ENCODE data around the gene SP6. TPM values are rescaled to one million over a fixed set of nuclear protein-coding genes. Genes with fewer than 3 reads are reported as not detected.

SP6 gene
- total and polyA plus RNA-seq, 3 donors from 2014 or later: 0.31 to 0.79 (median 0.43) TPM

- no peaks in the 10 kb centered on the region for H3K9me3 ChIP-seq
- H3K4me1 ChIP-seq: peaks cover 14% of the 10 kb centered on the region
- no peaks in the 10 kb centered on the region for H3K27me3 ChIP-seq
- no peak overlapping the region for H3K4me3 ChIP-seq
- TF ChIP-seq, protein P1, sequence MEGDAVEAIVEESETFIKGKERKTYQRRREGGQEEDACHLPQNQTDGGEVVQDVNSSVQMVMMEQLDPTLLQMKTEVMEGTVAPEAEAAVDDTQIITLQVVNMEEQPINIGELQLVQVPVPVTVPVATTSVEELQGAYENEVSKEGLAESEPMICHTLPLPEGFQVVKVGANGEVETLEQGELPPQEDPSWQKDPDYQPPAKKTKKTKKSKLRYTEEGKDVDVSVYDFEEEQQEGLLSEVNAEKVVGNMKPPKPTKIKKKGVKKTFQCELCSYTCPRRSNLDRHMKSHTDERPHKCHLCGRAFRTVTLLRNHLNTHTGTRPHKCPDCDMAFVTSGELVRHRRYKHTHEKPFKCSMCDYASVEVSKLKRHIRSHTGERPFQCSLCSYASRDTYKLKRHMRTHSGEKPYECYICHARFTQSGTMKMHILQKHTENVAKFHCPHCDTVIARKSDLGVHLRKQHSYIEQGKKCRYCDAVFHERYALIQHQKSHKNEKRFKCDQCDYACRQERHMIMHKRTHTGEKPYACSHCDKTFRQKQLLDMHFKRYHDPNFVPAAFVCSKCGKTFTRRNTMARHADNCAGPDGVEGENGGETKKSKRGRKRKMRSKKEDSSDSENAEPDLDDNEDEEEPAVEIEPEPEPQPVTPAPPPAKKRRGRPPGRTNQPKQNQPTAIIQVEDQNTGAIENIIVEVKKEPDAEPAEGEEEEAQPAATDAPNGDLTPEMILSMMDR (IDR thresholded peaks at IDR 0.05): peak in 2 of 3 experiments; percentile 23 to 25
- TF ChIP-seq POLR2A (IDR thresholded peaks at IDR 0.05): no peak
- WGBS, 2 donors: 67 to 85% methylated on average over 4 of the region's 4 CpGs
- no peak for DNase-seq
- no peak overlapping the region for H3K27ac ChIP-seq
- H3K36me3 ChIP-seq (ENCODE audit: low read depth, missing control alignments): no peaks in the 10 kb centered on the region
- intact Hi-C loops (cut with DNase I; ENCODE audit: low total_unique reads): loop anchor here (5.0 kb wide), 1 partner anchor 42 kb away; no protein-coding TSS in a partner anchor
These were observed 5.9 kb downstream of the SP6 start for GRCh38 chr17:47844814-47845715.

GRCh38 chr17:47844227-47844626 is 6.7 kb downstream of the SP6 start:
- no peak for DNase-seq
- Histone ChIP-seq H3K4me1 (peaks cover 18% of the 10 kb centered on the region), H3K9me3 (no peaks in the 10 kb centered on the region), H3K27me3 (no peaks in the 10 kb centered on the region), H3K36me3 (ENCODE audit: low read depth, missing control alignments) (no peaks in the 10 kb centered on the region), H3K27ac (no peak overlapping the region), H3K4me3 (no peak overlapping the region)
- intact Hi-C loops (cut with DNase I; ENCODE audit: low total_unique reads): loop anchor here (5.0 kb wide), 1 partner anchor 43 kb away; no protein-coding TSS in a partner anchor
- no peak for TF ChIP-seq POLR2A (IDR thresholded peaks at IDR 0.05)
- TF ChIP-seq, protein P1 (IDR thresholded peaks at IDR 0.05): no peak
- WGBS, 2 donors: 65 to 76% methylated on average over 5 of the region's 5 CpGs

DNA sequence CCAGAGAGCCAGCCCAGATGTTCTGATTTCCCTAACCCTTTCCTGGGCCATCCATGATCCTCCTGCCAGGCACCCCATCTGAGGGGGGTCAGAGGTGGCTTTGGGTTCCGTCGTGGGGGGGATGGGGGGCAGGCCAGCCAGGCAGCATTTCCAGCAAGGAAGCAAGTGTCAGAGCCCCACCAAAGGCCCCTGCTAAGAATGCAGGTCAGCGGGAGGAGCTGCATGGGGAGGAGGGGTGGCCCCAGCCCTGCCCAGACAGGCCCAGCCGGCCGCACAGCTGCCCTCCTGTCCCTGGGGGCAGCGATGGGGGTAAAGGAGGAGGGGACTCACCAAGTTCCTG is 7.6 kb downstream of the SP6 start:
- H3K36me3 ChIP-seq (ENCODE audit: low read depth, missing control alignments): no peaks in the 10 kb centered on the region
- intact Hi-C loops (cut with DNase I; ENCODE audit: low total_unique reads): loop anchor here (5.0 kb wide), 1 partner anchor 44 kb away; no protein-coding TSS in a partner anchor
- H3K4me3 ChIP-seq: no peak overlapping the region
- H3K9me3 ChIP-seq: no peaks in the 10 kb centered on the region
- H3K27ac ChIP-seq: no peak overlapping the region
- DNase-seq: no peak
- no peak for TF ChIP-seq POLR2A (IDR thresholded peaks at IDR 0.05)
- peaks cover 18% of the 10 kb centered on the region for H3K4me1 ChIP-seq
- WGBS, 2 donors: 29 to 47% methylated on average over 3 to 6 of the region's 6 CpGs
- H3K27me3 ChIP-seq: no peaks in the 10 kb centered on the region

DNA sequence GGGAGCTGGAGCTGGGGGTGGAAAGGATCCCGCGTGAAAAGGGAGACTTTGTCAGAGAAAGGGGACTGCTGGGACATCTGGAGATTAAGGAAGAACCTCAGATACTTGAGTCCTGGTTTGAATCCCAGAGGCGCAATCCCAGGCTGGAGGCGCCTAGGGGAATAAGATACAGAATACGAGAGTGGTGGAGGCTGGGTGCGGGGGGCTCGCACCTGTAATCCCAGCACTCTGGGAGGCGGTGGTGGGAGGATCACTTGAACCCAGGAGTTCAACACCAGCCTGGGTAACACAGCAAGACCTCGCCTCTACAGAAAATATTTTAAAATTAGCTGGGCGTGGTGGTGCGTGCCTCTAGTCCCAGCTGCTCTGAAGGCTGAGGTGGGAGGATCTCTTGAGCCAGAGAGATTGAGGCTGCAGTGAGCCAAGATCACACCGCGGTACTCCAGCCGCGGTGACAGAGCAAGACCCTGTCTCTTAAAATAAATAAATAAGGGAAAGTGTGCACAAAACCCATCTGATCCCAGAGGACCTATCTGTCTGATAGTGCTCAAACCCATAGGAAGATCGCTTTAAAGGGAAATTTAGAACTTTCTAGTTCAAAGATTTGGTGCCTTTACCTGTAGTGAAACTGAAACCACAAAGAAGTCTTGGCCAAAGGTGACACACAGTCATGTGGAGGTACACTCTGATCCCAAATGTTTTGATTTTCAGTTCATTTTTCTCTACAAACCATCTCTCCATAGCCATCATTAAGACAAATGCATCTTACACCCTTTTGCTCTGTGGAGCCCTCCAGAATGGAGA is 9.3 kb downstream of the SP6 start:
- no peaks in the 10 kb centered on the region for H3K9me3 ChIP-seq
- H3K4me1 ChIP-seq: peaks cover 18% of the 10 kb centered on the region
- 41 to 44% methylated on average over 16 of the region's 16 CpGs for WGBS, 2 donors
- intact Hi-C loops (cut with DNase I; ENCODE audit: low total_unique reads): loop anchor here (5.0 kb wide), 1 partner anchor 46 kb away; no protein-coding TSS in a partner anchor
- no peak for DNase-seq
- no peak for TF ChIP-seq POLR2A (IDR thresholded peaks at IDR 0.05)
- TF ChIP-seq, protein P1 (IDR thresholded peaks at IDR 0.05): no peak
- peak overlapping the region; percentile 60 to 66 for H3K27ac ChIP-seq
- H3K27me3 ChIP-seq: no peaks in the 10 kb centered on the region
- H3K4me3 ChIP-seq: peak overlapping the region; percentile 73 to 76
- no peaks in the 10 kb centered on the region for H3K36me3 ChIP-seq (ENCODE audit: low read depth, missing control alignments)
